ENCODE results near the gene PAM16. TPM values are rescaled to one million over a fixed set of nuclear protein-coding genes. Genes with fewer than 3 reads are reported as not detected.

The PAM16 gene
- total RNA-seq, 2 donors from 2014 or later: 57.7 to 66.2 TPM

DNA sequence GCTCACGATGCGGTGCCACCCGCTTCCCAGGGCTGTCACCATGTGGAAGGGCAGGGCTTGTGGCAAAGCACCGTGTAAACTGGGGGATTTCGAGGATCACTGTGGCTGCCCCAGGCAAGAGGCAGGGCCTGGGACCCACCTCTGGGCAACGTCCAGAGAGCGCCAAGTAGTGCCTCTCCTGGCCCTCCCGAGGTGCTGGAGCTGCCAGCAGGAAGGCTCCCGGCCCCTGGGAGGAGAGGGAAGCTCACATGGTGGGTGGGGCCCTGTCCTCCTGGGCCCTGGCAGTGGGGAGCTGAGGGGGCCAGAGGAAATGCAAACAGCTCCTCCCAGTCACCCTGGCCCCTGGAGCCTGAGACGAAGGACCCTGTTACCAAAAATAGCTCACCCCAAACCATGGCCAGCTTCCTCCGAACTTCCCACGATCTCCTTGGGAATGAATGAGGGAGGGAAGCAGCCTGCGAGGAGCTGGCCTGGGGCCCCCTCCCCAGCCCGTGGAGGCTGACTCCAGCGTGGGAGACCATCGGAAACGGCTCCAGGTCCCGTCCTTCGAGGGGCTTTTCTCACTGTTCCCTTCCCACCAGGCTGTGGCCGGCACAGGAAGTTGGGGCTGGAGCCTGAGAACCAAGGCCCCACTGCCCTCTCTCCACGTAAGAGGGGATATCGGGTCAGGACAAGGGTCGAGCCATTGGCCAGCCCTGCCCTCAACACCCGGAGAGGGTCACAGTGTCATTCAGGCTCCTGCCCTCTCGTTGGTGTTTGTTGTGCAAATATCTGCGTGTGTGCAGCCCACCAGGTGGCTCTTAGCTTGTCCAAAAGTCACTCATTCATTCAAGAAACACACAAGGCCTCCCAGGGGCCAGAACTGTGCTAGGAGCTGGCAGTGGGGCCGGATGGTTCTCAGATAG lies 38.2 kb upstream of the PAM16 start:
- peaks cover under 1% of the 10 kb centered on the region for H3K36me3 Mint-ChIP-seq (ENCODE audit: low read depth)
- Histone ChIP-seq H3K9me3 (ENCODE audit: control insufficient read depth, low read length) (no peaks in the 10 kb centered on the region), H3K27ac (ENCODE audit: low read depth, low read length) (peak overlapping the region; percentile 32), H3K36me3 (ENCODE audit: control insufficient read depth, insufficient read depth, low read length) (no peaks in the 10 kb centered on the region), H3K27me3 (ENCODE audit: control insufficient read depth, insufficient read depth, low read length, poor library complexity, severe bottlenecking) (no peaks in the 10 kb centered on the region), H3K4me1 (ENCODE audit: control insufficient read depth, insufficient read depth, low read length) (no peaks in the 10 kb centered on the region), H3K9ac (ENCODE audit: extremely low read depth, low read length, poor library complexity, severe bottlenecking) (no peak overlapping the region), H3K4me3 (ENCODE audit: low read length) (no peak overlapping the region)
- H3K4me1 Mint-ChIP-seq: peaks cover 9% of the 10 kb centered on the region
- 76 to 80% methylated on average over 8 to 27 of the region's 27 CpGs for WGBS, 2 experiments (ENCODE audit: insufficient coverage in 1 of 2, insufficient read length in 1 of 2)
- TF ChIP-seq, protein P1, sequence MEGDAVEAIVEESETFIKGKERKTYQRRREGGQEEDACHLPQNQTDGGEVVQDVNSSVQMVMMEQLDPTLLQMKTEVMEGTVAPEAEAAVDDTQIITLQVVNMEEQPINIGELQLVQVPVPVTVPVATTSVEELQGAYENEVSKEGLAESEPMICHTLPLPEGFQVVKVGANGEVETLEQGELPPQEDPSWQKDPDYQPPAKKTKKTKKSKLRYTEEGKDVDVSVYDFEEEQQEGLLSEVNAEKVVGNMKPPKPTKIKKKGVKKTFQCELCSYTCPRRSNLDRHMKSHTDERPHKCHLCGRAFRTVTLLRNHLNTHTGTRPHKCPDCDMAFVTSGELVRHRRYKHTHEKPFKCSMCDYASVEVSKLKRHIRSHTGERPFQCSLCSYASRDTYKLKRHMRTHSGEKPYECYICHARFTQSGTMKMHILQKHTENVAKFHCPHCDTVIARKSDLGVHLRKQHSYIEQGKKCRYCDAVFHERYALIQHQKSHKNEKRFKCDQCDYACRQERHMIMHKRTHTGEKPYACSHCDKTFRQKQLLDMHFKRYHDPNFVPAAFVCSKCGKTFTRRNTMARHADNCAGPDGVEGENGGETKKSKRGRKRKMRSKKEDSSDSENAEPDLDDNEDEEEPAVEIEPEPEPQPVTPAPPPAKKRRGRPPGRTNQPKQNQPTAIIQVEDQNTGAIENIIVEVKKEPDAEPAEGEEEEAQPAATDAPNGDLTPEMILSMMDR (conservative IDR thresholded peaks at IDR 0.05): no peak
- no peak overlapping the region for H3K4me3 Mint-ChIP-seq
- peak overlapping the region; percentile 44 for H3K27ac Mint-ChIP-seq
- peak; percentile 61 for DNase-seq
- H3K27me3 Mint-ChIP-seq (ENCODE audit: insufficient read depth): no peaks in the 10 kb centered on the region
- H3K9me3 Mint-ChIP-seq: no peaks in the 10 kb centered on the region

DNA sequence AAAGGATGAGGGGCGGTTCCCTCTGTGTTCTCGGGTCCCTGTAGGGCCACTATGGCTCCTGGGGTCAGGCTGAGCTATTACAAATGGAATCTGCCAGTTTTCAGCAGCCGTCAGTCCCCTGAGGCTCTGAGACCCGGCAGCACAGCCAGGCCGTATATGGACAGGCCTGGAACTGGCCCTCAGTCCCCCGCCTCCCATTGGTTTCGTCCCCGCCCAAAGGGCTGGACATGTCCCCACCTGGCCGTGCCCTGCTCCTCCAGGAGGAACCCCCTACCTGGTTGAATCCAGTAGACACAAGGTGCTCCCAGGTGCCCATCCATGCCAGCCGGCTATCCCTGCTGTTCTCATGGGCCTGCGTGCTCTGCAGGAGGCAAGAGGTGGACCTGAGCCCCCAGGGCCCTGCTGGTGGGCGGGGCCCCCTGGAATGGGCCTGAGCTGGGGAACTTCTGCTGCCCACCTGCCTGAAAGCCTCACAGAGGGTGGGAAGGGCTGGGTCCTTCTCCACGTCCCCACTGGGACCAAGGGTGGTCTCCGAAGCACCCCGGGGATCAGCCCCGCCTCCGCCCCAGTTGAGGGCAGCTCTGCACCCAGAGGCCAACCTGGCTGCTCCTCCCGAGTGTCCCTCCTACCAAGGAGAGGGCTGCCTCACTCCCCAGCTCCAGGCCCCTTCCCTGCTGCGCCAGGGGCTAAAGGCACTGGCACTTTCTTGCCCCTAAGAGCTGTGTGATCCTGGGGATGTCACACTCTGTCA lies 37.3 kb upstream of the PAM16 start:
- Mint-ChIP-seq H3K27me3 (ENCODE audit: insufficient read depth) (no peaks in the 10 kb centered on the region), H3K4me3 (no peak overlapping the region), H3K9me3 (no peaks in the 10 kb centered on the region), H3K27ac (peak overlapping the region; percentile 39), H3K36me3 (ENCODE audit: low read depth) (no peaks in the 10 kb centered on the region), H3K4me1 (peaks cover 9% of the 10 kb centered on the region)
- H3K27ac ChIP-seq (ENCODE audit: low read depth, low read length): no peak overlapping the region
- TF ChIP-seq, protein P1 (conservative IDR thresholded peaks at IDR 0.05): no peak
- no peak overlapping the region for H3K4me3 ChIP-seq (ENCODE audit: low read length)
- no peaks in the 10 kb centered on the region for H3K9me3 ChIP-seq (ENCODE audit: control insufficient read depth, low read length)
- no peaks in the 10 kb centered on the region for H3K36me3 ChIP-seq (ENCODE audit: control insufficient read depth, insufficient read depth, low read length)
- WGBS, 2 experiments (ENCODE audit: insufficient coverage in 1 of 2, insufficient read length in 1 of 2): 78 to 81% methylated on average over 11 to 19 of the region's 19 CpGs
- H3K27me3 ChIP-seq (ENCODE audit: control insufficient read depth, insufficient read depth, low read length, poor library complexity, severe bottlenecking): no peaks in the 10 kb centered on the region
- H3K9ac ChIP-seq (ENCODE audit: extremely low read depth, low read length, poor library complexity, severe bottlenecking): no peak overlapping the region
- peak; percentile 77 for DNase-seq
- H3K4me1 ChIP-seq (ENCODE audit: control insufficient read depth, insufficient read depth, low read length): no peaks in the 10 kb centered on the region

DNA sequence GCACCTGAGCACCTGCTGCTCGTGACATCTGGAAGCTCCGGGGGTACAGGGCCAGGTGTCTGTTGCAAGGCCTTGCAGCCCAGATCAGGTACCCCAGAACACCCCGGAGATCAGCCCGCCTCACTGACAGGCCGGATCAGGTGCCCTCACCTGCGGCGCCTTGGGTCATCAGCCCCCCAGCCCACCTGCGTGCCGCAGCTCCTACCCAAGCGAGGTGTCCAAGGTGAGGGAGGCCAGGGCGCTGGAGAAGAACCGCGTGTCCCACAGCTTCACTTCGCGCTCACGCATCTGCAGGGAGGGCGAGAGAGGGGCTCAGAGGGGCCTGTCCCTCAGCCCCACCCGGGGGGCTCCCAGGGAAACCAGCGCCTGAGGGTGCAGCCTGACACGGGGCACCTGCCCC lies 36.7 kb upstream of the PAM16 start:
- no peaks in the 10 kb centered on the region for H3K27me3 ChIP-seq (ENCODE audit: control insufficient read depth, insufficient read depth, low read length, poor library complexity, severe bottlenecking)
- no peak overlapping the region for H3K27ac ChIP-seq (ENCODE audit: low read depth, low read length)
- Mint-ChIP-seq H3K4me3 (no peak overlapping the region), H3K4me1 (peaks cover 7% of the 10 kb centered on the region), H3K9me3 (no peaks in the 10 kb centered on the region), H3K27ac (no peak overlapping the region), H3K36me3 (ENCODE audit: low read depth) (no peaks in the 10 kb centered on the region), H3K27me3 (ENCODE audit: insufficient read depth) (no peaks in the 10 kb centered on the region)
- no peaks in the 10 kb centered on the region for H3K9me3 ChIP-seq (ENCODE audit: control insufficient read depth, low read length)
- TF ChIP-seq, protein P1 (conservative IDR thresholded peaks at IDR 0.05): no peak
- peak; percentile 45 for DNase-seq
- no peak overlapping the region for H3K9ac ChIP-seq (ENCODE audit: extremely low read depth, low read length, poor library complexity, severe bottlenecking)
- no peak overlapping the region for H3K4me3 ChIP-seq (ENCODE audit: low read length)
- no peaks in the 10 kb centered on the region for H3K4me1 ChIP-seq (ENCODE audit: control insufficient read depth, insufficient read depth, low read length)
- no peaks in the 10 kb centered on the region for H3K36me3 ChIP-seq (ENCODE audit: control insufficient read depth, insufficient read depth, low read length)
- 92 to 94% methylated on average over 11 to 20 of the region's 20 CpGs for WGBS, 2 experiments (ENCODE audit: insufficient coverage in 1 of 2, insufficient read length in 1 of 2)

Data from endodermal cell (in vitro differentiated cells).